ENCODE measurements around the gene FOXD2. TPM values are rescaled to one million over a fixed set of nuclear protein-coding genes. Genes with fewer than 3 reads are reported as not detected.
A peak's percentile ranks its signal among the peaks of the same experiment; 100 is the strongest.
"Not testable (repeated sequence)": the region's sequence is repeated elsewhere in the genome, so short reads cannot be mapped to it uniquely, and the experiment has no call there.

The FOXD2 gene
- total and polyA plus RNA-seq, 8 donors = 0.02 to 0.19 (median 0.07) TPM

- peak in 2 of 4 donors; percentile 26 to 39 for TF ChIP-seq CTCF (IDR thresholded peaks at IDR 0.05)
- Histone ChIP-seq H3K4me3 (no peak overlapping the region), H3K9me3 (no peaks in the 10 kb centered on the region), H3K27me3 (peaks cover 0 to 24% (median 9%) of the 10 kb centered on the region in 4 donors), H3K36me3 (no peaks in the 10 kb centered on the region), H3K4me1 (no peaks in the 10 kb centered on the region), H3K27ac (no peak overlapping the region)
- DNase-seq = peak in 5 of 6 donors; percentile 21 to 83 (median 63)
- 11% methylated on average over 36 of the region's 36 CpGs for WGBS, 2 donors
- FAIRE-seq = no peak
- intact Hi-C loops (cut with DNase I) = loop anchor here in 1 of 3 donors (5.0 to 10.0 kb wide), 2 partner anchors 115 to 257 kb away; no protein-coding TSS in a partner anchor
- ATAC-seq = peak; percentile 77 to 95 (median 89)
Measured at GRCh38 chr1:47449822-47450552, 12.1 kb downstream of the FOXD2 start.

GRCh38 chr1:47450606-47451005 lies 12.8 kb downstream of the FOXD2 start:
- H3K4me1 ChIP-seq = no peaks in the 10 kb centered on the region
- DNase-seq = no peak
- H3K36me3 ChIP-seq = no peaks in the 10 kb centered on the region
- no peak for FAIRE-seq
- no peak overlapping the region for H3K27ac ChIP-seq
- intact Hi-C loops (cut with DNase I) = loop anchor here in 1 of 3 donors (10.0 kb wide), 1 partner anchor 114 kb away; no protein-coding TSS in a partner anchor
- no peak overlapping the region for H3K4me3 ChIP-seq
- no peak for ATAC-seq
- TF ChIP-seq CTCF (IDR thresholded peaks at IDR 0.05) = no peak
- H3K9me3 ChIP-seq = no peaks in the 10 kb centered on the region
- H3K27me3 ChIP-seq = peaks cover 0 to 17% (median 7%) of the 10 kb centered on the region in 4 donors
- 55 to 64% methylated on average over 4 of the region's 4 CpGs for WGBS, 2 donors

- ATAC-seq (no peak), FAIRE-seq (no peak), DNase-seq (no peak)
- Histone ChIP-seq H3K4me1 (no peaks in the 10 kb centered on the region), H3K36me3 (no peaks in the 10 kb centered on the region), H3K27me3 (peaks cover 0 to 5% (median 2%) of the 10 kb centered on the region in 4 donors), H3K27ac (no peak overlapping the region), H3K4me3 (no peak overlapping the region), H3K9me3 (no peaks in the 10 kb centered on the region)
- intact Hi-C loops (cut with DNase I) = loop anchor here in 1 of 3 donors (10.0 kb wide), 1 partner anchor 112 kb away; no protein-coding TSS in a partner anchor
- TF ChIP-seq CTCF (IDR thresholded peaks at IDR 0.05) = no peak
- 92 to 100% methylated on average over 1 of the region's 1 CpG for WGBS, 2 donors
Measured at GRCh38 chr1:47452426-47452825, 14.6 kb downstream of the FOXD2 start.

GRCh38 chr1:47453910-47454309 lies 16.1 kb downstream of the FOXD2 start:
- H3K27me3 ChIP-seq, H3K4me3 ChIP-seq, FAIRE-seq, H3K9me3 ChIP-seq, H3K36me3 ChIP-seq, H3K27ac ChIP-seq, H3K4me1 ChIP-seq, DNase-seq: not testable (repeated sequence)
- intact Hi-C loops (cut with DNase I) = loop anchor here in 1 of 3 donors (10.0 kb wide), 1 partner anchor 111 kb away; no protein-coding TSS in a partner anchor
- ATAC-seq = peak in 1 of 4 donors; percentile 37
- 69 to 89% methylated on average over 2 of the region's 2 CpGs for WGBS, 2 donors

GRCh38 chr1:47456250-47456649 lies 18.4 kb downstream of the FOXD2 start:
- intact Hi-C loops (cut with DNase I) = loop anchor here in 1 of 3 donors (10.0 kb wide), 1 partner anchor 109 kb away; no protein-coding TSS in a partner anchor
- DNase-seq (no peak), ATAC-seq (no peak), FAIRE-seq (no peak)
- no peaks in the 10 kb centered on the region for H3K9me3 ChIP-seq
- peaks cover 0 to 11% (median 0%) of the 10 kb centered on the region in 4 donors for H3K27me3 ChIP-seq
- WGBS, 2 donors = 66 to 73% methylated on average over 4 of the region's 4 CpGs
- TF ChIP-seq CTCF (IDR thresholded peaks at IDR 0.05) = no peak
- H3K4me1 ChIP-seq = no peaks in the 10 kb centered on the region
- H3K36me3 ChIP-seq = no peaks in the 10 kb centered on the region
- H3K27ac ChIP-seq = no peak overlapping the region
- H3K4me3 ChIP-seq = no peak overlapping the region

- WGBS, 2 donors = 85% methylated on average over 9 to 15 of the region's 16 CpGs
- peaks cover 0 to 11% (median 0%) of the 10 kb centered on the region in 4 donors for H3K27me3 ChIP-seq
- intact Hi-C loops (cut with DNase I) = loop anchor here in 1 of 3 donors (10.0 kb wide), 1 partner anchor 107 kb away; no protein-coding TSS in a partner anchor
Measured at GRCh38 chr1:47457547-47457946, 19.7 kb downstream of the FOXD2 start.

More at GRCh38 chr1:47457547-47457946, 19.7 kb downstream of the FOXD2 start:
- H3K4me3 ChIP-seq, FAIRE-seq, H3K9me3 ChIP-seq, H3K27ac ChIP-seq, H3K4me1 ChIP-seq, DNase-seq, H3K36me3 ChIP-seq, ATAC-seq: not testable (repeated sequence)
